Body of pancreas (tissue), 4 donors: ENCODE measurements around the gene GUK1. TPM values are rescaled to one million over a fixed set of nuclear protein-coding genes. Genes with fewer than 3 reads are reported as not detected.

Source experiments
- ATAC-seq: fragments of 150-250 bp; one replicate; pipeline ENCODE4 v1.9.1; 2016
- DNase-seq, 4 donors: peaks; one replicate each; pipeline ENCODE4 v3.0.0-alpha.2; 2019
- H3K27ac ChIP-seq, 4 donors: fragments of 200-600 bp; sonication (generic); 1 replicate in 3 of 4; 2 replicates in 1 of 4; pipeline versions ENCODE4 v1.5.1 to v1.6.1; 2016 to 2019; ENCODE audit warnings: mild to moderate bottlenecking in 1 of 4, mixed read lengths in 1 of 4, moderate library complexity in 1 of 4
- H3K27me3 ChIP-seq, 2 donors: fragments of 200-600 bp; sonication (generic); one replicate each; pipeline ENCODE4 v1.6.0; 2016; ENCODE audit warnings: mild to moderate bottlenecking in 1 of 2
- H3K36me3 ChIP-seq, 2 donors: fragments of 200-600 bp; sonication (generic); replicated peaks in 1 of 2; 2 replicates each; pipeline ENCODE4 v1.5.1; 2016; ENCODE audit warnings: low read depth in 2 of 2; ENCODE audit not compliant: insufficient read depth in 1 of 2
- H3K4me1 ChIP-seq: fragments of 200-600 bp; sonication (generic); one replicate; pipeline ENCODE4 v1.6.0; 2016
- H3K4me3 ChIP-seq, 2 donors: fragments of 200-600 bp; sonication (generic); 1 replicate in 1 of 2; 2 replicates in 1 of 2; pipeline ENCODE4 v1.5.1; 2016 to 2019
- H3K9me3 ChIP-seq, 3 donors: fragments of 200-600 bp; sonication (generic); 1 replicate in 2 of 3; 2 replicates in 1 of 3; pipeline ENCODE4 v1.5.1; 2016
- POLR2A ChIP-seq, 3 donors: fragments of 450-650 bp; IDR thresholded peaks; one replicate each; pipeline ENCODE4 v1.6.1; 2016; ENCODE audit warnings: antibody characterized with exemption in 3 of 3, mild to moderate bottlenecking in 2 of 3
- WGBS, 2 donors: methylation state at CpG; one replicate each; pipeline ENCODE4 v1.1.5; 2017; 5-methylcytosine and 5-hydroxymethylcytosine counted together
- intact Hi-C: fragments of 100-400 bp; cut with DNase I; formaldehyde crosslinking; loops from one replicate; pipeline ENCODE4 v1.15.1; 2023
- total RNA-seq, 2 donors: library from RNA; depleted of rRNA; stranded (reverse); fragments of >200 nt; gene quantifications; one replicate each; pipeline ENCODE4 v1.1.0, GENCODE V29; 2016
- TF ChIP-seq, protein P1 (sequence below), 7 experiments: fragments of 450-650 bp in 4 of 7; fragments of 200-600 bp in 3 of 7; sonication (generic) in 3 of 7; IDR thresholded peaks; one replicate each; pipeline ENCODE4 v1.5.1; 2016 to 2019; ENCODE audit warnings: antibody characterized with exemption in 7 of 7

Gene GUK1
- total RNA-seq, 2 donors from 2014 or later: 210 to 216 TPM

DNA sequence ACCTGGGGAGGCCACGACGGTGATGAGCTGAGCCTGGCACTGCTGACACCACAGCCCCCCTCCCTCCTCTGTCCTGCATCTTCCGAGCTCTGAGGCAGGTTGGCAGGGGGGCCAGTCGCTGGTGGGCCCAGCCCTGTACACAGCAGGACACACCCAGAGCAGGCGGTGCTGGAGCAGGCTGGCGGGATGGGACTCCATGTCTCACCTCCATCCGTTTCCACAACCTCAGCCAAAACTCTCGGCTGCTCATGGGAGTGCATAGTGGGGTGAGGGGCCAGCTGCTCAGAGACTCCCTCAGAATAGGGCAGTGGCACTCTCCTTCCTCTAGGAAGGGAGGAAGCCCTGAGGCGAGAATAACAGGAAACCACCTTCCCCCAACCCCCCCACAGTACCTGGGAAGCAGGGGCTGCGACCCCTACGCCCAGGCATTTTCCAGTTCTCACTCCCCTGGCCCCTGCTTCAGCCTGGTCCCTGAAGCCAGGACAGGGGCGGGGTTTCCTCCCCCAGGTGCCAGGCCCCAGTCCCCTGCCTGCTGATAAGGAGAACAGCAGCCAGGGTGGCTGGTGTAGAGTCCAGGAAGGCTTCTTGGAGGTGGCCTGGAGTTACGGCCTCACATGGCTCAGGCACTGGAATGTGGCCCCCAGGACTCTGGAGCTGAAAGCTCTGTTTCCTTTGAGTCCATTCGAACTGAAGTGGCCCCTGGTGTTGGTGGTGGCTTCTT, 22.4 kb downstream of the GUK1 start:
- peak in 1 of 4 donors; percentile 24 for DNase-seq
- intact Hi-C loops: no loop called here
- no peaks in the 10 kb centered on the region for H3K9me3 ChIP-seq
- TF ChIP-seq POLR2A (IDR thresholded peaks at IDR 0.05): no peak
- TF ChIP-seq, protein P1, sequence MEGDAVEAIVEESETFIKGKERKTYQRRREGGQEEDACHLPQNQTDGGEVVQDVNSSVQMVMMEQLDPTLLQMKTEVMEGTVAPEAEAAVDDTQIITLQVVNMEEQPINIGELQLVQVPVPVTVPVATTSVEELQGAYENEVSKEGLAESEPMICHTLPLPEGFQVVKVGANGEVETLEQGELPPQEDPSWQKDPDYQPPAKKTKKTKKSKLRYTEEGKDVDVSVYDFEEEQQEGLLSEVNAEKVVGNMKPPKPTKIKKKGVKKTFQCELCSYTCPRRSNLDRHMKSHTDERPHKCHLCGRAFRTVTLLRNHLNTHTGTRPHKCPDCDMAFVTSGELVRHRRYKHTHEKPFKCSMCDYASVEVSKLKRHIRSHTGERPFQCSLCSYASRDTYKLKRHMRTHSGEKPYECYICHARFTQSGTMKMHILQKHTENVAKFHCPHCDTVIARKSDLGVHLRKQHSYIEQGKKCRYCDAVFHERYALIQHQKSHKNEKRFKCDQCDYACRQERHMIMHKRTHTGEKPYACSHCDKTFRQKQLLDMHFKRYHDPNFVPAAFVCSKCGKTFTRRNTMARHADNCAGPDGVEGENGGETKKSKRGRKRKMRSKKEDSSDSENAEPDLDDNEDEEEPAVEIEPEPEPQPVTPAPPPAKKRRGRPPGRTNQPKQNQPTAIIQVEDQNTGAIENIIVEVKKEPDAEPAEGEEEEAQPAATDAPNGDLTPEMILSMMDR (IDR thresholded peaks at IDR 0.05): peak in 1 of 7 experiments; percentile 3
- H3K4me1 ChIP-seq: peaks cover 28% of the 10 kb centered on the region
- 19% methylated on average over 5 to 14 of the region's 14 CpGs for WGBS, 2 donors
- H3K36me3 ChIP-seq: no peaks in the 10 kb centered on the region
- no peak overlapping the region for H3K4me3 ChIP-seq
- ATAC-seq: no peak
- H3K27me3 ChIP-seq: no peaks in the 10 kb centered on the region
- peak overlapping the region in 3 of 4 donors; percentile 38 to 70 (median 46) for H3K27ac ChIP-seq

- peaks cover 28% of the 10 kb centered on the region for H3K4me1 ChIP-seq
- TF ChIP-seq, protein P1 (IDR thresholded peaks at IDR 0.05): no peak
- TF ChIP-seq POLR2A (IDR thresholded peaks at IDR 0.05): peak; percentile 44 to 59 (median 49)
- 50 to 69% methylated on average over 15 to 28 of the region's 30 CpGs for whole genome bisulfite sequencing, 2 donors
- no peaks in the 10 kb centered on the region for H3K27me3 ChIP-seq
- no peak overlapping the region for H3K4me3 ChIP-seq
- intact Hi-C loops: no loop called here
- no peaks in the 10 kb centered on the region for H3K9me3 ChIP-seq
- DNase-seq (peak; percentile 50 to 75 (median 56)), ATAC-seq (no peak)
- no peaks in the 10 kb centered on the region for H3K36me3 ChIP-seq
- H3K27ac ChIP-seq: peak overlapping the region; percentile 38 to 70 (median 46)
Observed at GRCh38 chr1:228163007-228163753, 23.1 kb downstream of the GUK1 start.

- intact Hi-C loops: no loop called here
Observed at GRCh38 chr1:228163776-228164519, 23.9 kb downstream of the GUK1 start.

DNA sequence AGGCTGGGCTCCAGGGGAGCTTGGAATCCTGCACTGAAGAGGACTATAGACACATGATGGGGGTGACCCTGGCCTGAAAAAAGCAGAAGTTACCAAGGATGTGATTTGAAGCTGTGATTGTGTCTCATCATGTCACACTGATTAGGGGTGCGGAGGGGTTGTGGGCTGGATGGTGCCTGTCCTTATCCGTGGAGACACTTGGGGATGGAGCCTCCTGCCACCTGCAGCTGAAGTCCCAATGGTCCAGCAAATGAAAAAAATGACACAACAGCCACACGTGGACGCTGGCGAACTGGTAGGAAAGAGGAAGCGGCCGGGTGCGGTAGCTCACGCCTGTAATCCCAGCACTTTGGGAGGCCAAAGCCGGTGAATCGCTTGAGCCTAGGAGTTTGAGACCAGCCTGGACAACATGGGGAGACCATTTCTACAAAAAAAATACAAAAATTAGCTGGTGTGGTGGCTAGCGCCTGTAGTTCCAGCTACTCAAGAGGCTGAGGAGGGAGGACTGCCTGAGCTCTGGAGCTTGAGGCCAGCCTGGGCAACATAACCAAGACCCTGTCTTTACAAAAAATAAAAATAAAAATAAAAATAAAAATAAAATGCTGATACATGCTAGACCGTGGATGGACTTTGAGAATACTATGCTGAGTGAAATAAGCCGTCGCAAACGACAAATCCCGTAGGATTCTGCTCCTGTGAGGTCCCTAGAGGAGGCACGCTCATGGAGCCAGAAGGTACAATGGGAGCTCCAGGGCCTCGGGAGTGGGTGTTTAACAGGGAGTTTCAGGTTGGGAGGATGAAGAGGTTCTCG, 24.7 kb downstream of the GUK1 start:
- H3K27ac ChIP-seq: peak overlapping the region; percentile 97 to 99 (median 98)
- no peaks in the 10 kb centered on the region for H3K36me3 ChIP-seq
- H3K9me3 ChIP-seq: no peaks in the 10 kb centered on the region
- H3K4me3 ChIP-seq: no peak overlapping the region
- TF ChIP-seq, protein P1 (IDR thresholded peaks at IDR 0.05): no peak
- no peak for TF ChIP-seq POLR2A (IDR thresholded peaks at IDR 0.05)
- peak; percentile 0 for ATAC-seq
- peaks cover 28% of the 10 kb centered on the region for H3K4me1 ChIP-seq
- intact Hi-C loops: no loop called here
- DNase-seq: peak in 2 of 4 donors; percentile 15 to 28
- no peaks in the 10 kb centered on the region for H3K27me3 ChIP-seq
- 40 to 47% methylated on average over 20 of the region's 20 CpGs for WGBS, 2 donors

More at GRCh38 chr1:228163776-228164519, 23.9 kb downstream of the GUK1 start:
- ATAC-seq: no peak
- TF ChIP-seq, protein P1 (IDR thresholded peaks at IDR 0.05): no peak
- peak in 1 of 4 donors; percentile 11 for DNase-seq
- peaks cover 28% of the 10 kb centered on the region for H3K4me1 ChIP-seq
- 87 to 88% methylated on average over 10 of the region's 10 CpGs for WGBS, 2 donors
- H3K27ac ChIP-seq: peak overlapping the region in 2 of 4 donors; percentile 38 to 70
- no peaks in the 10 kb centered on the region for H3K9me3 ChIP-seq
- H3K36me3 ChIP-seq: no peaks in the 10 kb centered on the region
- H3K27me3 ChIP-seq: no peaks in the 10 kb centered on the region
- no peak overlapping the region for H3K4me3 ChIP-seq
